T follicular helper cell (primary cell): Measurements from ENCODE around the gene MYO5A.
"Not testable (repeated sequence)": the region's sequence is repeated elsewhere in the genome, so short reads cannot be mapped to it uniquely, and the experiment has no call there.

Experiments
- DNase-seq: peaks from one replicate; pipeline ENCODE4 v3.0.0-alpha.2; 2020; ENCODE audit warnings: low read depth

The MYO5A gene

DNA sequence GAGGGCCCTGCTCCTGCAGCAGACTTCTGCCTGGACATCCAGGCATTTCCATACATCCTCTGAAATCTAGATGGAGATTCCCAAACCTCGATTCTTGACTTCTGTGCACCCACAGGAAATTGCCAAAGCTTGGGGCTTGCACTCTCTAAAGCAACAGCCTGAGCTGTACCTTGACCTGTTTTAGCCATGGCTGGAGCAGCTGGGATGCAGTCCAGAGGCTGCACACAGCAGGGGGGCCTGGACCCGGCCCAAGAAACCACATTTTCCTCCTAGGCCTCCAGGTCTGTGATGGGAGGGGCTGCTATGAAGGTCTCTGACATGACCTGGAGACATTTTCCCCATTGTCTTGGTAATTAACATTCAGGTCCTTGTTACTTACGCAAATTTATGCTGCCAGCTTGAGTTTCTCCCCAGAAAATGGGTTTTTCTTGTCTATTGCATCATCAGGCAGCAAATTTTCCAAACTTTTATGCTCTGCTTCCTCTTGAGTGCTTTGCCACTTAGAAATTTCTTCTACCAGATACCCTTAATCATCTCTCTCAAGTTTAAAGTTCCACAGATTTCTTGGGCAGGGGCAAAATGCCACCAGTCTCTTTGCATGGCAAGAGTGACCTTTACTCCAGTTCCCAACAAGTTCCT lies 11.8 kb upstream of the MYO5A start:
- DNase-seq: no peak

DNA sequence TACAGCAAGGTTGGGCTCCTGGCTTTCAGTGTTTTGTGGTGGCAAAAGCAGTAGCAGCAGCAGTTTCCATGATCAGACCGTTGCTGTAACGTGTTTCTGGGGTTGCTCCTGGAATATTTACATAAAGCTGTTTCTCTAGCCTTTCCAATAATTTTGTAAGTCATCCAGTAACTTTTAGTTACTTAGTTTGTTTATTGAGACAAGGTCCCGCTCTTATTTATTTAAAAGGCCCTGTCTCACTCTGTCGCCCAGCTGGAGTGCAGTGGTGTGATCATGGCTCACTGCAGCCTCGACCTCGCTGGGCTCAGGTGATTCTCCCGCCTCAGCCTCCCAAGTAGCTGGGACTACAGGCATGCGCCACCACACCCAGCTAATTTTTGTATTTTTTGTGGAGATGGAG lies 8.8 kb upstream of the MYO5A start:
- no peak for DNase-seq

DNA sequence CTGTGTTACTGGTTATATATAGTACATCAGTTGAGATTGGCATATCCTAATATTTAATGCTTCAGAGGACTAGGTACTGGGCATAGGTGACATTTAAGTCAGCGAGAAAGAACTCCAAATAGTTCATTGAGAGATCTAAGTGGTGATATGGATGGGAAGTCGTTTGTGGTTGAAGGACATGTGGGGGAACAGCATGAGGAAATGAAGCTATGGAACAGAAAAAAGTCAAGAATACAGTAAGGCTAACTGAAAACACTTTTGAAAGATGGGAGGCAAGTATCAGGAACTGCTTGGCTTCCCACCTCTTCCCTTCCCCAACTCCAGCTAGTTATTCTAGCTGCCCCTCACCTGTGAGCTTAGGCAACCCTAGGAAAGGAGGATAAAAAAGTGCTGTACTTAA lies 3.7 kb upstream of the MYO5A start:
- no peak for DNase-seq

DNA sequence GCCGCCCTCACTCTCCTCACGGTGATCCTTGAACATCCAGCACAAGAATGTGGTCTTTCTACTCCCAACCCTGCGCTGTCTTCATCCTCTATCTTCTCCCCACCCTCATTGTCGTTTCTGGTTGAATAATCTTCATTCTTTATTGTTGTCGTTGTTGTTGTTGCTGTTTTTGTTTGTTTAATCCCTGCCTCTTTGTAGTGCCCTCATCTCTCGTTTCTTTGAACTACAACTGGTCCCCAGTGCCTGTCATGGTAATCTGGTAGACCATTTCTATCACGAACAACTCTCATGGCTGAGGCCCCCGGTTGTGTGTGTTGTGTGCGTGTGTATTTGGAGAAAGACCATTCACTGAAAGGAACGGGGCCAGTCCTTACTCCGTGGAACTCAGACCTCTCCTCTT lies 1.3 kb upstream of the MYO5A start:
- DNase-seq: no peak

DNA sequence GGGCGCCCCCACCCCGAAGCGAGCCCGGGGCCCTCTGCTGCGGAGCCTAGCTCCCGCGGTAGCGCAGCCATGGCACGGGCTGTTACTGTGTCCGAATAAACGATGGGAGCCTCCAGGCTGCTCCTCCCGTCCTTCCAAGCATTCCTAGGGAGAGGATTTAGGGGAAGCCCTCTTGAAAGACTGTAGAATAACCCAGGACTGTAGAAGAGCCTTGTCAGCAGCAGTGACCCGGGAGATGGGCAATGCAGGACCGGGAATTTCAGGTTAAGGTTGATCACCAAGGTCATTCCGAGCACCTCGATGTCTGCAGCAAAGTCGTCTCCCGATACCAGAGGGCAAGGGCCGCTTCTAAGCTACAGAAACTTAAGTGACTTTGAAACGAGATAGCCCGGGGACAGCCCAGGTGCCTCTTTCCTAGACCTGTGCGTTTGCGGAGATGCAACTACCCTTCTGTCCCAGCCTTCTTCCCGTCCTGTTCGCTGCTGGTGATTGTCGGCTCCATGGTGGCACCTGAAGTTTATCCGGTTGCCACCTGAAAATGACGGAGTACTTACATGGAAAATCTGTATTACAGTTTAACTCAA lies 753 bp upstream of the MYO5A start:
- DNase-seq: no peak

DNA sequence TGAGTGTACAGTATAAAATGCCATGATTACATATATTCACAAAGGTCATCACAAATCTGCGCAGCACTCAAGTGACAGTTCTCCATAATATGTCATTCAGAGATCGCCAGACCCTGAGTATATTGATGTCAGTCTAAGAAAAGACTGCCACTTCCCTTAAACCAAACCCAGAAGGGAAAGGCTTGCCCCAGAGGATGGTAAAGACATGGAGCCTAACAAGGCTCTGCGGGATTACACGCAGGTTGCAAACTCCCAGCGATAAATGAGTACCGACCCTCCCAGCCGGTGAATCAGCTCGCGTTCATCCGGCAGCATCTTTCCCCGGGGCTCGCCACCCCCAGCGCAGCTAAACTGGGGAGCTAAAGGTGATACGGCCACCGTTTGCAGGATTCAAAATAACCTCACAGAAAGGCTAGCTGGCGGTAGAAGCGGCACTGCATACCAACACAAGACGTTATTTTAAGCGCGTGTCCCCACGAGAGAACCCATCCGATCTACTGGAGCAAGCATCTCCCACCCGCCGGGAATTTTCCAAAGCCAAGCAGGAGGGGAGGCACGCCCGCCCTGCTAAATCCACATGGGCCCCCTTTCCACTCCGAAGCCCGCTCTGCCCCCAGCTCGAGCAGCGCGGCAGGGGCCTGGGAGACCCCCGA lies 643 bp downstream of the MYO5A start:
- peak; percentile 14 for DNase-seq

DNA sequence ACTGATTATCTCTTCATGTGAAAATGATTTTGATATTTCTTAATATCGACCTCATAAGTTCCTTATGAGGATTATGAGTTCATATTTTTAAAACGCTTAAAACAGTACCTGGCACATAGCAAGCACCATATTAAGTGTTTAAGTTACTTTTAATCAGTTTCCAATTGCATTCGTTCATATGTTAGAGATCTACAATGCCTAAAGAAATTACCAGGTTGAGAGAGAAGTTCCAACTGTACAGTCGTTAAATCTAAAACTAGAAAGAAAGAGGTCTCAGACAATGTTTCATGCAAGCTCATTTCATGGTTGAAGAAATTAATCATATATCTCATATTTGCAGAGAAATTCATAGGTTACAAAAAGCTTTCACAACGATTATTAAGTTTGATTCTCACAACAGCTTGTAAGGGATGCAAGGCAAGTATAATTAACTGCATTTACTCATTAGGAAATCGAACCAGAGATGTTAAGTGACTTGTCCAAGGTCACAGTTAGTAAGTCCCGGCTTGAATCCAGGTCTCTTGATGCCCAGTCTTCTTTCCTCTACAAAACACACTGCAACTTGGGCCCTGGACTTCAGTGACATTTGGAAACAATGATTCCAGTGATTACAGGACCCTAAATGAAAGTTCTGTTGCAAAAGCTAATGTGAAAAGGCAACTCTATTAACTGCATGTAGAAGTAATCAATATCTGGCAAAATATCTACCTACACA lies 1.3 kb downstream of the MYO5A start:
- no peak for DNase-seq

DNA sequence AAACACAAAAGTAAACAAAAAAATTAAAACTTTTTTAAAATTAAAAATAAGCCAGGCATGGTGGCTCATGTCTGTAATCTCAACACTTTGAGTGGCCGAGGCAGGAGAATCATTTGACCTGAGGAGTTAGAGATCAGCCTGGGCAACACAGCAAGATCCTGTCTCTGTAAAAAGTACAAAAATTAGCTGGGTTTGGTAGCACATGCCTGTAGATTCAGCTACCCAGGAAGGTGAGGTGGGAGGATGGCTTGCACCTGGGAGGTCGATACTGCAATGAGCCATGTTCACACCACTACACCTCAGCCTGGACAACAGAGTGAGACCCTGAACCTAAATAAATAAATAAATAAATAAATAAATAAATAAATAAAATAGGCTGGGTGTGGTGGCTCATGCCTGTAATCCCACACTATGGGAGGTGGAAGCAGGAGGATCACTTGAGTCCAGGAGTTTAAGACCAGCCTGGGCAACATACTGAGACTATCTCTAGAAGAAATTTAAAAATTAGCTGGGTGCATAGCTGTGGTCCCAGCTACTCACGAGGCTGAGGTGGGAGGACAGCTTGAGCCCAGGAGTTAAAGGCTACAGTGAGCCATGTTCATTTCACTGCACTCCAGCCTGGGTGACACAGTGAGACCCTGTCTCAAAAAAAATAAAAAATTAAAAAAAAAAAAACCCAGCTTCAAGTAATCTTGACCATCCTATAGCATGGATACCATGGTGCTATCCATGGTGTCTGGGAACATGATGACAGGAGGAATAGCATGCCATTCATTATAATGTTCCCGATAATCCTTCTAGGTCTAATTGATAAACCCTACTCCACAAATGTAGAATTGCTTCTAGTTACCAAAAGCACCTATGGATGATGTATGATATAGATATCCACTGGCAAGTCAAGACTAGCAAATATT lies 4.2 kb downstream of the MYO5A start:
- DNase-seq: no peak

DNA sequence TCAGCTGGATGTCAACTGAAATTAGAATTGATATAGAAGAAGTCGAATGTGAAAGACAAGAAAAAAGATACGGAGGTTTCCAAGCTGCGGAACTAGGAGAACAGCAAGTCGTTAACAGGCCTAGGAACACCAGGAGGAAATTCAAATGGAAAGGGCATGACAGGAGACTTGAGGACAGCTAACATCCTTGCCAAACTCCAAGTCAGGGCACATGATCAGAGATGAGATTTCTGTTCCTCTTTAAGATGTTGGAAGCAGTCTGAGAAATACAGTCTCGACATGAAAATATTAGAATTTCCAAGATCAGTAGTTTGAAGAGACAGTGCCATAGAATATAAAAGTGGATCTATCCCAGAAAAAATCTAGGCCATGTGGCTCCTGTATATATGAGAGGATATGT lies 5.0 kb downstream of the MYO5A start:
- no peak for DNase-seq

DNA sequence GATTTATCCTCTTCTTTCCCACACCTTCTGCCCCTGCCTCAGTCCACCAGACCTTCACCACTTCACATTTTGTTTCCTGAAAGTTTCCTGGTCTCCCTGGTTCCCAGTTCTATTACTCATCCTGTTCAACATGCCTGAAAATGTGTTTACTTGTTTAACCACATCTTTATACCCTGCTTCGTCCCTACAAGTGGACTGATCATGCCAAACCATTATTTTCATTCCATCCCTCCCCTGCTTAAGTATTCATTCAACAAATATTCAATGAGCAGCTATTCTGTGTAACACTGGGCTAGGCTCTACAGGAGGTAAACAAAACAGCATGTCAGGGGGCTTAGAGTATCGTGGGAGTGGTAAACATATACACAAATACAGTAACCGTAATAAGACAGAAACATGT lies 5.5 kb downstream of the MYO5A start:
- no peak for DNase-seq

DNA sequence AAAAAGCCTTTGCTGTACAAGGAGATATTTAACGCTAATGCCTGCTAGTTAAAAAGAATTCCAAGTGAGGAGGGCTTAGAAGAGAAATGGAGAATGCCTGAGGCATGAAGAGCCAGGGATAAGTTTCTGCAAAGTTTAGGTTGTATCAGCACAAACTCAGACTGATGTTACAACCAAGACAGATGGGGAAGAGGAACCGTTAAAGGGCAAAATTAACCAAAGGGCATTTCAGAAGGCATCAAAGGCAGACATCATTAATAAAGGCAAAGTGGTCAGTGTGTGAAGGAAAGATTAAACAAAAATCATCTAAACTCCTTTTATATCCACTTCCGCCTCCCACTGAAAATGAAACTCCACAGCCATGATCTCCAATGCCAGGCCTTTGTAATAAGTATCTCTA lies 7.0 kb downstream of the MYO5A start:
- DNase-seq: no peak

DNA sequence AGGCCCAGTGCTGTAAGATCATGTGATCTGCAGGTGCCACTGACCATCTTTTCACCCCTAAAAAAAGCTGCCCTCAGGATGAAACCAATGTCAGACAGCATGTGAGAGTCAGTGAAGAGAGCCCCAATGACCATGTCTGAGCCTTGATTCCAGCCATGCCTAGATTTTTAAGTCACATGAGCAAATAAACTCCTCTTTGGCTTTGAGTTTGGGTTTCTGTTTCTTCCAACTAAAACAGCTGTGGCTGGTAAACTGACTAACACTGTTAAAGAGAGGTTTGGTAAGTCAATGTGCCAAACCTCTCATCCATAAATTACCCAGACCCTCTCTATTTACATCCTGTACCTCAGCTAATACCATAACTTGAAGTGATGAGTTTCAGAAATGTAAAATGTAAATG lies 8.3 kb downstream of the MYO5A start:
- no peak for DNase-seq

DNA sequence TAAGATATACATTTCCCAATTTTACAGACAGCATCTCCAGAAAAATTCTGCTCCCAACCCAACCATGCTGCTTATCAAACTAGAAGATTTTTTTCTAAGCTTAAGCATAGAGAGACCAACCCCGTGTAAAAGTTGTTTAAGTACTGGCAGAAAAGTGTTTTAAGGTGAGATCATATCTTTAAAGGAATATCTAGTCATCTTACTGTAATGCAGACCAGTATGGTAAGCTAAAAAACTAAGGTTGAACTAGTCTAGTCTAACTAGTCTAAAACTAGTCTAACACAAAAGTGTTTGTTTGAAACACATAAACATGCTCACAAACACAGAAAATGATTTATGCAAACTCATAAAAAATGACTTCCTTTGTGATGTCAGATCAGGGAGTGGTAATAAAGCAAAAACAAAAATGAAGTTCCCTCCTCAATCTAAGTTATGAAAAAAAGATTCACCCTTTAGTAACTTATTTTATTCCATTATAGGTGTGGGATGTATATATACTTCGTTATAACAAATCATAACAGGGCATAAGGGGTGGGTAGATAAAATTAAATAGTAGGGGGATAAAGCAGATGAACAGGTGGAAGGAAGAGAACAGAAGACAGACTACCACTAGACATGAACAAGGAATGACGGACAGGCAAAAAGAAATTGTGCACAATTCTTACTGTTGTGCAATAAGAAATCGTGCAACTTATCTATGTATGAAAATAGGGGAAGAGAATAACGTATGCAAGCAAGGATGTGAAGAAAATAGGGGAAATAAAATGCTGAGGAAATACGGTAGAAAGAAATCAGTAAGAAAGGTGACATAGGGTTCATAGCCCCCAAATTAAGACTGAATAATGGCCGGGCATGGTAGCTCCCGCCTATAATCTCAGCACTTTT lies 10.0 kb downstream of the MYO5A start:
- no peak for DNase-seq

DNA sequence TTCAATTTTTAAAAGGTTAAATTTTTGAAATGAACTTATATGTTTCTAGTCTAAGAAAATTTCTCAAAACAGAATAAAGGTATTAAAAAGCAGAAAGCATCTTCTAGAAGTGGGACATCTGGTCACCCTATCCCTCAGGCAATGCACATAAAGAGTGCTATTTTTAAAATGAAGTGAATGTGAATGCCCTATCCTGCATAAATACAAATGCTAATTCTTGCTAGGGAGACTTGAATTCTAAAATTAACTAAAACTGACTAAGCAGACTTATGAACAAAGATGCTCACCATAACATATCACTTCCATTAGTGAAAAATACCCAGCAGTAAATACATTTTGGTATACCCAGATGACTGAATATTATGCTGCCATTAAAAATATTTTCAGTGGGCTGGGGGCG lies 11.7 kb downstream of the MYO5A start:
- no peak for DNase-seq

DNA sequence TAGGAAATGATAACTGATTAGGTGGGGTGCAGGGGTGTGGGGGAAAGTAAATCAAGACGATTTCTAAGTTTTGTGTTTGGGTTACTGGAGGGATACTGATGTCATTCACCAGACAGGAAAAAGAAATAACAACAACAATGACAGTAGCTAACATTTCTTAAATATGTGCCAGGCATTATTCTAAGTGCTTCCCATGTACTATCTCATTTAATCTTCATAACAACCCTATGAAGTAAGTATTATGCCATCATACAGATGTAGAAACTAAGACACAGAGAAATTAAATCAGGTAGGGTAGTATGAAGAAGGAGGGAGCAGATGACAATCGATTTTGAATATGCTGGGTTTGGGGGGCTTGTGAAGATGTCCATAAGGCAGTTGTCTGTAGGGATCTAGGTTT lies 13.3 kb downstream of the MYO5A start:
- no peak for DNase-seq

DNA sequence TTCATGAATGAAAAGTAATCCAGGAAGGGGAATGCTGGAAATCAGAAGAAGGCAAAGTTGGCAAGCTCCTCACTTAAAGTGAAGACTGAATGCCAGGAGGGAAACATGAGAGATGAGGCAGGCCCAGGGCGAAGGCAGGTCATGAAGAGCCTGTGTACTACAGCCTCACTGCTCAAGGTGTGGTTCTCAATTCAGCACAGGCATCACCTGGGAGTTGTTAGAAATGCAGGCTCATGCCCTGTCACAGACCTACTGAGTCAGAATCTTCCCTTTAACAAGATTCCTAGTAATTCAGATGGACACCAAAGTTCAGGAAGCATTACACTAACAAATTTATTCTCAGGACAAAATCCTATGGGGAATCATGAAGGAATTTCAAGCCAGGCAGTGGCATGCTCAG lies 14.2 kb downstream of the MYO5A start:
- no peak for DNase-seq

DNA sequence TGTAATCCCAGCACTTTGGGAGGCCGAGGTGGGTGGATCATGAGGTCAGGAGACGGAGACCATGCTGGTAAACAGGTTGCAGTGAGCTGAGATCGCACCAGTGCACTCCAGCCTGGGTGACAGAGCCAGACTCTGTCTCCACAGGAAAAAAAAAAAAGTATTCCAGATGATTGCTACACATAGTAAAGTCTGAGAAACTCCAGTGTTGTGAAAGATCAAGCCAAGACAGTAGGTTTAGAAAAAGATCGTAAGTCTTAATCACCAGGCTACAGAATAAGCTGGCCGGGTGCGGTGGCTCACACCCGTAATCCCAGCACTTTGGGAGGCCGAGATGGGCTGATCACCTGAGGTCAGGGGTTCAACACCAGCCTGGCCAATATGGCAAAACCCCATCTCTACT lies 15.8 kb downstream of the MYO5A start:
- DNase-seq: not testable (repeated sequence)

DNA sequence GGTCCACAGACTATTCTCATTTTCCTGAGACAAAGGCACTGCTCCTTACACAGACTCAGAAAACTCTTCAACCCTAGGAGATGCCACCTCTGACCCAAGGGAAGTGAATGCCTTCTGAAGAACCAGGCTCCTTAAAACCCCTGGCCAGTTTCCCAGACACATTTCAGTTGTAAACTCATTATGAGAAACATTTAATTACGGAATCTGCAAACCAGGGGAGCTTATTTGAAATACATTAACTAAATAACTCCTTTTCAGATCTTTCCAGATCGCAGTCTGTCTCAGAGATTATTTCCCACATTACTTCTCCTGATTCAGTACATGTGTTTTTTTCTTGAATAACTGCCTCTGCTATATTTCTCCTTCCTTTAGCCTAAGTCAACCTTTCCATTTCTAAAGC lies 17.6 kb downstream of the MYO5A start:
- DNase-seq: no peak

DNA sequence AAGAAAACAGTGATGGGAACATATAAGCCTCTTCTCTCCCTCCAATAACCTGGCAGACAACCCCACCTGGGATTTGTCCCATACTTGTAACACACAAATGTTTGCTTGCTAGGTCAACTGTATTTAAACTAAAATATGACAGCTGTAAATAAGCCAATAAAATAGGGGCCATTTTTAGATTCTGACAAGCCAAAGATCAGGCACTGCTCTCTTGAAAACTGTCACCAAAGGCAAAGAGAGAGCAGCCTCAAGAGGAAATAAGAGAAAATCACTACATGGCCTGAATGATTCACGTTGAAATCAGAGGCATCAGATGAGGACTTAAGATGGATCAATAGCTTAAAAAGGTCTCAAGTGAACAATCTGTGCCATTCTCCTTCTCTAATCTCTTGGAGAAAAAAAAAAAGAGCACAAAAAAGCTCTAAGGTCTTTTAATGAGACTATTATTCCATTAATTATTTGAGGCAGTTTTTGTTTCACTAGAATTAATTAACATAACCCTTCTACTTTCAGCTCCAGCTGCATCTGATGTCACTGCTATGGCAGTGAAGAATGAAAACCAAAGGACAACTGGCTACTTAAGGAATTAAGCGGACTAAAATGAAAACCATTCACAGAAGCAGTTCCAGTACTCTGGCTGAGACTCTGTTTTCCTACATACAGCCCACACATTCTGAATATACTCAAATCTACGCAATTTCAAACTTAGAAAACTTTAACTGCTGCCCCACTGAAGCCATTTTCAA lies 19.0 kb downstream of the MYO5A start:
- DNase-seq: no peak

DNA sequence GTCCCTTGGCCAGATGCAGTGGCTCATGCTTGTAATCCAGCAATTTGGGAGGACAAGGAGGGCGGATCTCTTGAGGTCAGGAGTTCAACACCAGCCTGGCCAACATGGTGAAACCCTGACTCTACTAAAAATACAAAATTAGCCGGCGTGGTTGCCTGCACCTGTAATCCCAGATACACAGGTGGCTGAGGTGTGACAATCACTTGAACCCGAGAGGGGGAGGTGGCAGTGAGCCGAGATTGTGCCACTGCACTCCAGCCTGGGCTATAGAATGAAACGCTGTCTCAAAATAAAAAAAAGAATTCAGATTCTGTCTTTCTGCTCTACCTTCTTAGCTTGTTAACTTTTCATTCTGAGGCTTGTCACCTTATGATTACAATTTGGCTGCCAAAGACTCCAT lies 22.1 kb downstream of the MYO5A start:
- no peak for DNase-seq
